ENCODE measurements around the gene ACOT6.
A peak's percentile ranks its signal among the peaks of the same experiment; 100 is the strongest.
"Not testable (repeated sequence)": the region's sequence is repeated elsewhere in the genome, so short reads cannot be mapped to it uniquely, and the experiment has no call there.

Gene ACOT6

GRCh38 chr14:73599499-73599898, 12.8 kb upstream of the ACOT6 start:
- DNase-seq, result no peak

- DNase-seq, result no peak
Measured at GRCh38 chr14:73602994-73603393, 9.3 kb upstream of the ACOT6 start.

- DNase-seq, result no peak
Measured at GRCh38 chr14:73606271-73606670, 6.0 kb upstream of the ACOT6 start.

GRCh38 chr14:73607241-73607640, 5.1 kb upstream of the ACOT6 start:
- no peak for DNase-seq

GRCh38 chr14:73610687-73611086, 1.6 kb upstream of the ACOT6 start:
- no peak for DNase-seq

GRCh38 chr14:73613046-73613383, 698 bp downstream of the ACOT6 start:
- DNase-seq, result no peak

GRCh38 chr14:73613419-73613963, 1.2 kb downstream of the ACOT6 start:
- DNase-seq, result no peak

- no peak for DNase-seq
Measured at GRCh38 chr14:73616831-73617230, 4.5 kb downstream of the ACOT6 start.

- no peak for DNase-seq
Measured at GRCh38 chr14:73619524-73619923, 7.2 kb downstream of the ACOT6 start.

- no peak for DNase-seq
Measured at GRCh38 chr14:73620268-73620667, 8.0 kb downstream of the ACOT6 start.

GRCh38 chr14:73623504-73624054, 11.3 kb downstream of the ACOT6 start:
- no peak for DNase-seq

GRCh38 chr14:73625706-73626105, 13.4 kb downstream of the ACOT6 start:
- DNase-seq, result no peak

GRCh38 chr14:73627151-73627558, 14.8 kb downstream of the ACOT6 start:
- DNase-seq, result no peak

GRCh38 chr14:73630009-73630780, 17.9 kb downstream of the ACOT6 start:
- DNase-seq, result no peak

GRCh38 chr14:73633116-73634010, 21.0 kb downstream of the ACOT6 start:
- peak; percentile 8 for DNase-seq

- DNase-seq, result peak; percentile 15
Measured at GRCh38 chr14:73634011-73634833, 21.9 kb downstream of the ACOT6 start.

GRCh38 chr14:73636355-73636754, 24.0 kb downstream of the ACOT6 start:
- not testable (repeated sequence) for DNase-seq

- DNase-seq, result no peak
Measured at GRCh38 chr14:73637830-73638229, 25.5 kb downstream of the ACOT6 start.

- no peak for DNase-seq
Measured at GRCh38 chr14:73640796-73641365, 28.6 kb downstream of the ACOT6 start.

GRCh38 chr14:73644531-73645247, 32.4 kb downstream of the ACOT6 start, which contains the start of gene DNAL1:
TSS of gene DNAL1 (plus strand) at chr14:73644986. CDS start at chr14:73645040, 54 bp downstream.
- peak; percentile 97 for DNase-seq

- DNase-seq, result no peak
Measured at GRCh38 chr14:73645248-73645610, 32.9 kb downstream of the ACOT6 start.

GRCh38 chr14:73651005-73651404, 38.7 kb downstream of the ACOT6 start:
- DNase-seq, result no peak

All from NCI-H2107 (cell line).